ENCODE results near the gene SNRNP35.
"Not testable (repeated sequence)": the region's sequence is repeated elsewhere in the genome, so short reads cannot be mapped to it uniquely, and the experiment has no call there.

Gene SNRNP35

GRCh38 chr12:123457980-123458779 lies at the start of gene SNRNP35:
TSS of gene SNRNP35 (plus strand) at chr12:123458139. CDS start at chr12:123465541, 7,402 bp downstream.
- peak; percentile 85 for DNase-seq (ENCODE audit: low spot score)

DNA sequence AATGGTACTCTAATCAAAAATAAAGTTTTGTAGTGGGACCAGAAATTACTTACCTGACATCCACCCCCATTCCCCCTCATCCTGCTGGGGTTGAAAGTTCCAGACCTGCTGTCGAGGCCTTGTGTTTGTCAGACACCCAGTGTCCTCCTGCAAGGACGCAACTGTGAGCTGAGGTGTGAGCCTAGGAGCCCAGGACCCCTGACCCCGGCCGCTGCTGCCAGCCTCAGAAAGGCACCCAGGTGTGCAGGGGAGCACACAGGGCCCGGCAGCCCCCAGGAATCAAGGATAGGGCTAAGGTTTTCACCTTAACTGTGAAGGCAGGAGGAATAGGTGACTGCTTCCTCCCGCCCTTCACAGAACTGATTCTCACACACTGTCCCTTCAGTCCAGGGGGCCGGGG lies 49.3 kb upstream of the SNRNP35 start:
- DNase-seq (ENCODE audit: low spot score): not testable (repeated sequence)

GRCh38 chr12:123409284-123410040 lies 48.5 kb upstream of the SNRNP35 start:
- not testable (repeated sequence) for DNase-seq (ENCODE audit: low spot score)

DNA sequence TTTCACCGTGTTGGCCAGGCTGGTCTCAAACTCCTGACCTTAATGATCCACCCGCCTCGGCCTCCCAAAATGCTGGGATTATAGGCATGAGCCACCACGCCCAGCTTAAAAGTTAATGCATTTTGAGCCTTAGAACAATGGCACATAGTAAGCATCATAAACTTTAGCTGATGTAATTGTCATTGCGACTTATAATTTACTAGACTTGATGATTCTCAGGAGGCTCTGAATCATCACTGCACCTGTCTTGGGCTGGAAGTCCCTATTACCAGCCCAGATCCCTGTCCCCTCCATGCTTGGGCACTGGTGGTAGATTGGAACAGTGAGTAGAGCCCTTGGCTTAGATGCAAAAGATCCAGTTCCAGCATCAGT lies 47.9 kb upstream of the SNRNP35 start:
- no peak for DNase-seq (ENCODE audit: low spot score)

DNA sequence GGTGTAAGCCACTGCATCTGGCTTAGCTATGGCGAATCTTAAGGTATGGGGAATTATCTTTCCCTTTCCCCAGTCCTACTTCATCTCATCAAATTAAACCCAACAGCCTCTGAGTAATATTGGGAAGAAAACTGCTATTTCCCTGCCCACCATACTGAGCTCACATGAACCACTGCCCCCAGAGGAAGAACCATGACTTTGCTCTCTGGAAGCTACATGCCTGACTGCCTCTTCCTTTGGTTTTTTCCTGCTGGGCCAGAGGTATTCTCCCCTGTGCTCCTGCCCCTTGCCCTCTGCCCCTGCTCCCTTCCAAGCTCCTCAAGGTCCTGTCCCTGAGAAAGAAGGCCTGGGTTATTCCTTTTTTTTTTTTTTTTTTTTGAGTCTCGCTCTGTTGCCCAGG lies 36.6 kb upstream of the SNRNP35 start:
- DNase-seq (ENCODE audit: low spot score): no peak

GRCh38 chr12:123427036-123427769 lies 30.7 kb upstream of the SNRNP35 start:
- DNase-seq (ENCODE audit: low spot score): peak; percentile 24

DNA sequence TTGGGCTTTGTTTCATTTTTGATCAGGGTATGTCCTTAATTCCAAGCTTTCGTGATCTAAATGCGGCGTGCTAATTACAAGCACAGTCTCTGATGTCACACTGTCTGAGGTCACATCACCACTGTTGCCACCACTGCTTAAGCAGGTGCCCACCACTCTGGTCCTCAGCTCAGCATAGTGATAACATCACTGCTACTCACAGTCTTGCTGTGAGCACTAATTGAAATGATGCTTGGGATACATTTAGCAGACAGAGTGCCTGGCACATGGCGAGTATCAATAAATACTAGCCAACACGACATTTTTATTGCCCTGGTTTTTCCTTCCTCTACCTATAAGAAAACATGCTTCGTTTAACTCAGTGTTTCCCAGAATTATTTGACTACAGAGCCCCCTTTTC lies 29.3 kb upstream of the SNRNP35 start:
- no peak for DNase-seq (ENCODE audit: low spot score)

- DNase-seq (ENCODE audit: low spot score): not testable (repeated sequence)
Measured at GRCh38 chr12:123429101-123429500, 28.8 kb upstream of the SNRNP35 start.

GRCh38 chr12:123431951-123432817 lies 25.8 kb upstream of the SNRNP35 start:
- DNase-seq (ENCODE audit: low spot score): peak; percentile 24

DNA sequence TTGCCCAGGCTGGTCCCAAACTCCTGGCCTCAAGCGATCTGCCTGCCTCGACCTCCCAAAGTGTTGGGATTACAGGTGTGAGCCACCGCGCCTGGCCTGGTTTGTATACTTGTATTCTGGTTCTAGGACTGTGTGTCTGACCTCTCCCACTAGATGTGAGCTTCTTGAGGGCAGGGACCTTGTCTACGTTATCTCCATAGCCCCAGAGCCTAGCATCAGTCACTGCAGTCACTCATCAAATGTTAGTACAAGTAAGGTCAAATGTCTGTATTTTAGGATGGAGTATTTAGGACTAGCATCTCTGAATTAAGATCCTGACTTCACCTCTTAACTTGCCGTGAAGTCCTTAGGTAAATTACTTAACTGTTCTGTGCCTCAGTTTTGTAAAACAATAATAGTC lies 24.3 kb upstream of the SNRNP35 start:
- DNase-seq (ENCODE audit: low spot score): no peak

GRCh38 chr12:123435636-123436016 lies 22.3 kb upstream of the SNRNP35 start:
- DNase-seq (ENCODE audit: low spot score): no peak

- peak; percentile 88 for DNase-seq (ENCODE audit: low spot score)
Measured at GRCh38 chr12:123436017-123436964, 21.6 kb upstream of the SNRNP35 start, which contains the start of gene RILPL2. TSS of gene RILPL2 (minus strand) at chr12:123436684. CDS start at chr12:123436420, 264 bp downstream.

DNA sequence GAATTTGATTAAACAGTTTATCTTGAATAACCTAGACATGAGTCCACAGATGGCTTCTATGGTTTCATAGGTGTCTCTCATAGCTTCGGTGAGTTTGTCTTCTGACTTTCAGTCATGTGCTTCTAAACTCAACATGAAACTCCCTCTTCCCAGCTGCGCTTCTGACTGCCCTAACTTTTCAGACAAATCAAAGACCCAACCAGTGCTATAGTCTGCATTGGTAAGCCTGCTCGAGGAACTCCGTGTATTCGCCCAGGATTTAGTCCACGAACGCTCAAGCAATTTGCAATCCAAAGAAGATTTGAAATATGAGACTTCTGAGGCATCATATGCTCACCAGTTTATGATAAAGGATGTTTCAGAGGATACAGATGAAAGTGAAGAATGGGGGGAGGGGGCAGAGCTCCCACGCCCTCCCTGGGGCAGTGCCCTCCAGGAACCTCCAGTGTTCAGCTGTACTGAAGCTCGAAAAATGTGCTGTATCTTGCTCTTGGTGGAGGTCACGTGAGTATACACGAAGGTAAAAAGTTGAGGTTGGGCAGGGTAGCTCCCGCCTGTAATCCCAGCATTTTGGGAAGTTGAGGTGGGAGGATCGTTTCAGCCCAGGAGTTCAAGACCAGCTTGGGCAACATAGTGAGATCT lies 16.3 kb upstream of the SNRNP35 start:
- no peak for DNase-seq (ENCODE audit: low spot score)

- no peak for DNase-seq (ENCODE audit: low spot score)
Measured at GRCh38 chr12:123442774-123443173, 15.2 kb upstream of the SNRNP35 start.

- DNase-seq (ENCODE audit: low spot score): no peak
Measured at GRCh38 chr12:123444092-123445026, 13.6 kb upstream of the SNRNP35 start.

- no peak for DNase-seq (ENCODE audit: low spot score)
Measured at GRCh38 chr12:123445388-123446332, 12.3 kb upstream of the SNRNP35 start.

- DNase-seq (ENCODE audit: low spot score): no peak
Measured at GRCh38 chr12:123446333-123446713, 11.6 kb upstream of the SNRNP35 start.

Data from CD4-positive, alpha-beta T cell treated with Interleukin-6 at 100 ng/mL for 8 hours (primary cell).